GM19240 (cell line): ENCODE measurements around the gene IL33.
A peak's percentile ranks its signal among the peaks of the same experiment; 100 is the strongest.
"Not testable (repeated sequence)": the region's sequence is repeated elsewhere in the genome, so short reads cannot be mapped to it uniquely, and the experiment has no call there.

Experiments used
- DNase-seq: peaks from one replicate; pipeline ENCODE4 v3.0.0; 2011; ENCODE audit warnings: low spot score; ENCODE audit not compliant: insufficient read length

IL33 gene

GRCh38 chr9:6215562-6215961, at the start of gene IL33:
Gene IL33 (plus strand): TSS chr9:6215807. CDS start chr9:6241695, 25,888 bp downstream.
- no peak for DNase-seq

- DNase-seq: no peak
Observed at GRCh38 chr9:6171667-6172066, 43.9 kb upstream of the IL33 start.

- no peak for DNase-seq
Observed at GRCh38 chr9:6173914-6174313, 41.7 kb upstream of the IL33 start.

GRCh38 chr9:6182549-6183226, 32.9 kb upstream of the IL33 start:
- not testable (repeated sequence) for DNase-seq

GRCh38 chr9:6183227-6183551, 32.4 kb upstream of the IL33 start:
- DNase-seq: no peak

- no peak for DNase-seq
Observed at GRCh38 chr9:6183627-6184026, 32.0 kb upstream of the IL33 start.

- DNase-seq: peak; percentile 40
Observed at GRCh38 chr9:6184749-6185645, 30.6 kb upstream of the IL33 start.

- DNase-seq: no peak
Observed at GRCh38 chr9:6186691-6187090, 28.9 kb upstream of the IL33 start.

GRCh38 chr9:6187272-6187671, 28.3 kb upstream of the IL33 start:
- no peak for DNase-seq

- DNase-seq: no peak
Observed at GRCh38 chr9:6188466-6188865, 27.1 kb upstream of the IL33 start.

- DNase-seq: no peak
Observed at GRCh38 chr9:6188906-6189305, 26.7 kb upstream of the IL33 start.

- no peak for DNase-seq
Observed at GRCh38 chr9:6194934-6195333, 20.7 kb upstream of the IL33 start.

- DNase-seq: no peak
Observed at GRCh38 chr9:6195714-6196360, 19.8 kb upstream of the IL33 start.

- DNase-seq: no peak
Observed at GRCh38 chr9:6197330-6197729, 18.3 kb upstream of the IL33 start.

GRCh38 chr9:6198251-6198650, 17.4 kb upstream of the IL33 start:
- no peak for DNase-seq

- no peak for DNase-seq
Observed at GRCh38 chr9:6199596-6199995, 16.0 kb upstream of the IL33 start.

GRCh38 chr9:6200761-6201160, 14.8 kb upstream of the IL33 start:
- DNase-seq: no peak

GRCh38 chr9:6209966-6210365, 5.6 kb upstream of the IL33 start:
- DNase-seq: no peak

- no peak for DNase-seq
Observed at GRCh38 chr9:6212722-6213375, 2.8 kb upstream of the IL33 start.

- no peak for DNase-seq
Observed at GRCh38 chr9:6214434-6214833, 1.2 kb upstream of the IL33 start.

GRCh38 chr9:6214903-6215302, 704 bp upstream of the IL33 start:
- no peak for DNase-seq

GRCh38 chr9:6216002-6216401, 395 bp downstream of the IL33 start:
- DNase-seq: no peak
